ENCODE results near the gene DIO1.
A peak's percentile ranks its signal among the peaks of the same experiment; 100 is the strongest.

Gene DIO1

DNA sequence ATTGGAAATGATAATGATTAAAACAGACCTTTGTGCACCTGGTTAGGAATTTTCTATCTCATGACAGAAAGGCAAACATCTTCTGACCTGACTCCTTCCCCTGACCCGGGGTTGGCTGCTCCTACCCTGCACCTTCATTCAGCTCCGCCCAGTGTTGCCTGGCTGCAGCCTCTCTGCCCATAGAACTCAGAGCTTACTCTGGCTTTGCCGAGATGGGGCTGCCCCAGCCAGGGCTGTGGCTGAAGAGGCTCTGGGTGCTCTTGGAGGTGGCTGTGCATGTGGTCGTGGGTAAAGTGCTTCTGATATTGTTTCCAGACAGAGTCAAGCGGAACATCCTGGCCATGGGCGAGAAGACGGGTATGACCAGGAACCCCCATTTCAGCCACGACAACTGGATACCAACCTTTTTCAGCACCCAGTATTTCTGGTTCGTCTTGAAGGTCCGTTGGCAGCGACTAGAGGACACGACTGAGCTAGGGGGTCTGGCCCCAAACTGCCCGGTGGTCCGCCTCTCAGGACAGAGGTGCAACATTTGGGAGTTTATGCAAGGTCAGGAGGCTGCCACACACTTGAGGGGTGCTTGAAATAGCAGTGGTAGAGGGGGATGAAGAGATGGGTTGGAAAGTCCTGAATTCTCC, at the start of gene DIO1:
Gene DIO1 (plus strand): TSS at position 189 of the 638 bp plus-strand sequence. CDS start 24 bp downstream, at position 213.
- no peak for TF ChIP-seq CTCF (IDR thresholded peaks at IDR 0.05; ENCODE audit: low read depth, low read length)
- no peak within 1 kb of the TSS for H3K4me3 ChIP-seq (ENCODE audit: low read depth, low read length)

DNA sequence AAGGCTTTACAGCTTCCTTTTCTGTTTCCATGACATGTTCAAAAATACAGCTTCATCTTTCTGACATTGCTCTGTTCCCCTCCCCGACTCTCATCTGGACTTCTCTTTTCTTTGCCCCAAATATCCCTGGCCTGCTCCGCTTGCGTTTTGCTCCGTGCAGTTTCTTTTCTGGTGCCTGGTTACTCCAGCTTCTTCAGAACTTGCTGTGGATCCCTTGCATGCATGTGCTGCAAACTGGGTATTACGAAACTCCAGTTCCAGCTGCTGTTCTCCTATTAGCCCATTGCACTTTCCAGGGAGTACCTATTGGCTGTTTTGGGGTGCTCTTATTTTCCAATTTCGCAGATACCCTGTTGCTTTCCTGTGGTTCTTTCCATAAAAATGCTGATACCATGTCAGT, 46.0 kb upstream of the DIO1 start:
- no peak for TF ChIP-seq CTCF (IDR thresholded peaks at IDR 0.05; ENCODE audit: low read depth, low read length)
- H3K4me3 ChIP-seq (ENCODE audit: low read depth, low read length): no peak overlapping the region

- no peak overlapping the region for H3K4me3 ChIP-seq (ENCODE audit: low read depth, low read length)
- TF ChIP-seq CTCF (IDR thresholded peaks at IDR 0.05; ENCODE audit: low read depth, low read length): no peak
Measured at GRCh38 chr1:53850082-53850673, 43.8 kb upstream of the DIO1 start.

- no peak for TF ChIP-seq CTCF (IDR thresholded peaks at IDR 0.05; ENCODE audit: low read depth, low read length)
Measured at GRCh38 chr1:53851571-53852285, 42.3 kb upstream of the DIO1 start.

GRCh38 chr1:53860967-53861411, 33.0 kb upstream of the DIO1 start:
- peak; percentile 76 for TF ChIP-seq CTCF (IDR thresholded peaks at IDR 0.05; ENCODE audit: low read depth, low read length)
- H3K4me3 ChIP-seq (ENCODE audit: low read depth, low read length): no peak overlapping the region

More at GRCh38 chr1:53851571-53852285, 42.3 kb upstream of the DIO1 start:
- no peak overlapping the region for H3K4me3 ChIP-seq (ENCODE audit: low read depth, low read length)

DNA sequence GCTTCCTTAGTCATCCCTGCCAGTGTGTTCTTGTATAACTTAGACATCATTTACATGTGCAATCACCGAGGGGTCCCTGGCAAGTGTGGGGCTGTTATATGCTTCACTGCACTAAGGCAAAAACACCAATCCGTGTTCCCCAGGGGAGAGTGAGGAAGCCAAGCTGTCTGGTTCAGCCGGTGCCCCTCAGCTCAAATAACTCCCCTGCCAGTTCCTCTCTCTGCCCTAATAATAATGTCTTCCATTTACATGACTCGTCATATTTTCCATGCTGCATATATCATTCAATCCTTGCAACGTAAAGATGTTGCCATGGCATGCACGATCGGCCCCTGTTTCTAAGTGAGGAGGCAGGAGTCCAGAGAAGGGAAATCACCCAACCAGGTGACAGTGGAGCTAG, 31.5 kb upstream of the DIO1 start:
- no peak overlapping the region for H3K4me3 ChIP-seq (ENCODE audit: low read depth, low read length)
- TF ChIP-seq CTCF (IDR thresholded peaks at IDR 0.05; ENCODE audit: low read depth, low read length): no peak

DNA sequence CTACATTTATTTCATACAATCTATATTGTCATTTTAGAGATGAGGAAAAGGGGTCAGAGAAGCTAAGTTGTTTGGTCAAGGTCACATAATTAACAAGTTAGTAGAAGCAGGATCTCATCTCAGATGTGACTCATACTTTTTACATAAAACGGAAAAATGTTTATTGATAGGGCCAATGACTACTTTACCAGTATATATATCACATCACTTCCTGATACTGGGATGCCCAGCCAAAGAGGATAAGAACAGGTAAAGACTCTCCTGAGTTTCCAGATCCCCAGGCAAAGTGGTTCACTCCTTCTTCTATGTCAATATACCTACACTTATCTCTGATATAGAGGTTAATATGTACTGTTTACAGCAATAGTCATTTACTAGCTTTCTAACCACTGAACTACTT, 25.4 kb upstream of the DIO1 start:
- TF ChIP-seq CTCF (IDR thresholded peaks at IDR 0.05; ENCODE audit: low read depth, low read length): no peak
- no peak overlapping the region for H3K4me3 ChIP-seq (ENCODE audit: low read depth, low read length)
